Dendritic cell treated with granulocyte-macrophage colony-stimulating factor and Interleukin-4, amounts not matched to agents 40 ng/mL and 50 ng/mL, for 4 days (primary cell): Measurements from ENCODE around the gene DYNC1I1.

Source experiments
- H3K27ac Mint-ChIP-seq: one replicate; pipeline ENCODE4 v1.8.0; 2022; ENCODE audit warnings: mild to moderate bottlenecking, mixed read lengths
- H3K27me3 Mint-ChIP-seq: one replicate; pipeline ENCODE4 v1.8.0; 2022; ENCODE audit warnings: mild to moderate bottlenecking, mixed read lengths
- H3K36me3 Mint-ChIP-seq: one replicate; pipeline ENCODE4 v1.8.0; 2022; ENCODE audit warnings: low read depth, mixed read lengths
- H3K4me1 Mint-ChIP-seq: one replicate; pipeline ENCODE4 v1.8.0; 2022; ENCODE audit warnings: low read depth, mixed read lengths
- H3K4me3 Mint-ChIP-seq: one replicate; pipeline ENCODE4 v1.8.0; 2022; ENCODE audit warnings: mild to moderate bottlenecking, moderate library complexity, mixed read lengths
- H3K9me3 Mint-ChIP-seq: one replicate; pipeline ENCODE4 v1.8.0; 2022; ENCODE audit warnings: mixed read lengths
- intact Hi-C: fragments of 100-400 bp; cut with micrococcal nuclease; formaldehyde crosslinking; loops from one replicate; pipeline ENCODE4 v1.15.0; 2022

The DYNC1I1 gene

GRCh38 chr7:96026611-96027010 is 254.3 kb downstream of the DYNC1I1 start:
- H3K36me3 Mint-ChIP-seq: no peaks in the 10 kb centered on the region
- no peaks in the 10 kb centered on the region for H3K9me3 Mint-ChIP-seq
- H3K4me3 Mint-ChIP-seq: no peak overlapping the region
- H3K27ac Mint-ChIP-seq: no peak overlapping the region
- H3K4me1 Mint-ChIP-seq: no peaks in the 10 kb centered on the region
- intact Hi-C loops: no loop called here
- no peaks in the 10 kb centered on the region for H3K27me3 Mint-ChIP-seq

DNA sequence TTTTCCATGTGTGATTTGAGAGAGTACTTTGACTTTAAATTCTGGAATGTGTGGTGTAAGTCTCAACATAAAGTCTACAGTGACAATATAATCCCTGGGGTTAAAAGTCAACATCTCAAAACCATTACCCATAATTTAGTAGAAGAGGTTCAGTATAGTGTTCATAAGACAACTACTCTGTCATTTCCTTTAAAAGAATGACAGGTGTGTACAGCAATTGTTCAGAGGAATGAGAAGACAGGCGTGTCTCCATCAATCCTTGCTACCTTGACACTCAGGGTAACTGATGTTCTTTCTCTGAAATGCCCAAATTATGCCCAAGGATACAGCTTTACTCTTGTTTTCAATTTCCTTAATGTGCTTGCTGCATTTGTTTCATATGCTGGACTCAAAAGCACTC is 256.4 kb downstream of the DYNC1I1 start:
- H3K4me3 Mint-ChIP-seq: no peak overlapping the region
- no peak overlapping the region for H3K27ac Mint-ChIP-seq
- no peaks in the 10 kb centered on the region for H3K9me3 Mint-ChIP-seq
- intact Hi-C loops: no loop called here
- H3K4me1 Mint-ChIP-seq: no peaks in the 10 kb centered on the region
- no peaks in the 10 kb centered on the region for H3K27me3 Mint-ChIP-seq
- no peaks in the 10 kb centered on the region for H3K36me3 Mint-ChIP-seq

DNA sequence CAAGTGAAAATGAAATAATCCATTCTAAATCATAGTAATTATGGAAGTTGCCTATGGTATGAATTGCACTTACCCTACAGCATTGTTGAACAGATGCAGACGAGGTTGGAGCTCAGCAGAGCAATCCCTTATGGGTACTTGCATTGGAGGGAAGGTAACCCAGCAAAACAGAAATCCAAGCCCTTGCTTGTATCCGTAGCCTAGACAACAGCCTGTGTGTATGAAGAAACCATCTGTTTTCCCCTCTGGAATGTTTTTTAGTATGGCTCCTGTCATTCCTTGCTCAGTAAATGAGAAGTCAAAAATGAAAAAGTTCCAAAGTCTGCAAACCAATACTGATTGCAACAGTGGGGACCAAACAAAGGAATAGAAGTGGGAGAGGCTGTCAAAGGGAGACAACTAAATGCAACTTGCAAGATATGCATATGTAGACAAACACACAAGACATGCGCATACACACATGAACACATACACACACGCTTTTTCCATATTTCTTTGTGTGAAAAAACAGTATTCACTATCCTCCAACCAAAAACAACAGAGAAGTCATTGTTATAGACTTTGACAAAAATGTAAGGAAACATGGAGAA is 260.8 kb downstream of the DYNC1I1 start:
- Mint-ChIP-seq H3K4me1 (no peaks in the 10 kb centered on the region), H3K4me3 (no peak overlapping the region), H3K36me3 (no peaks in the 10 kb centered on the region), H3K27me3 (no peaks in the 10 kb centered on the region), H3K27ac (no peak overlapping the region), H3K9me3 (no peaks in the 10 kb centered on the region)
- intact Hi-C loops: no loop called here

DNA sequence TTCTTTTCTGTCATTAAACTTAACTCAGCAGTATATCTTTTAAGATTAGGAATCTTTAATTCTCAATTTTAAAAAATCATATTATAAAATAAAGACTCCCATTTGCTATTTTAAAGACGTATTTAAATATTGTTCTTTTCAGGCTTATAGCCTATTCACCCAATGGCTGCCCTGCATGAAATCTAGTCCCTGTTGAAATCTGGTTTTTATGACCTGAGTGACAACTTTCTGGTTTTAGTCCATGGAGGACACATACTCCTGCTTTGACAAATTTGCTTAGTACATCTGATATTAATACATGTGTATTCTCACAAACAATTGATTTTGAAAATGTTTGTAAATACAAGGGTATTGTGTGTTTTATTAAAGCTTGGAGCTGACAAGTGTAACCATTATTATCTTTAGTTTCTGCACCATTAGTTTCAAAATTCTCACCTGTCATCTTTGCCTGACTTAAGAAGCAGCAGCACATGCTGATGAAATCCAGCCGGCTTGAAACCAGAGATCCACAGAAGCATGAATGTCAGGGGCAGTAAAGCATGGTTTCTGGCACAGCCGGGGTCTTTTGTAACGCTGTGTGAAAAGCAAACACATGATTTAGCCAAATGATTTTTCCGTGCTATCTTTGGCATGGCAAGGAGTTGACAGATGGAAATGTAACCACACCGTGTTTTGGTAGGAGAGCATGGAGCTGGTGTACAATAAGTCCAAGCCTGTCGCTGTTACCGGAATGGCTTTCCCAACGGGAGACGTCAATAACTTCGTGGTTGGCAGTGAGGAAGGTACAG is 262.8 kb downstream of the DYNC1I1 start:
- H3K27me3 Mint-ChIP-seq: no peaks in the 10 kb centered on the region
- no peaks in the 10 kb centered on the region for H3K9me3 Mint-ChIP-seq
- H3K27ac Mint-ChIP-seq: no peak overlapping the region

DNA sequence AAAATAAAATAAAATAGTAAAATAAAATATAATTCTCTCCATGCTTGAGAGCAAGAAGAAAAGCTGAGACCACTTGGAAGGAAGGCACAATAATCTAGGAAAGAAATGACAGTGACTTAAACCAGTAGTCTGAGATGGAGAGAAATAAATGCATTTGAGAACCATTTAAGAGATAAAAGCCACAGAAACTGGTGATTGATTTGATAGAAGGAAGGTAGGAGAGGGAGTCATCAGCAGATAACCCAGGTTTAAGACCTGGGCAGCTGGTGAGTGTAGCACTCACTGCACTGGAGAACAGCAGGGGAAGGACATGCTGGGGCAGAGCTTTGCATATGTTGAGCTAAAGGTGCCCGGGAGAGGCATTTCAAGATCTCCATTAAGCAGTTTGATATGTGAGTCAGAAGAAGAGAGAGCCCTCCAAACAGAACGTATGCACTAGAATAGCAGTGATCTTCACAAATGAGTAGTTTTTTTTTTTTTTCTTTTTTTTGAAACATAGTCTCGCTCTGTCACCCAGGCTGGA is 268.0 kb downstream of the DYNC1I1 start:
- Mint-ChIP-seq H3K27ac (no peak overlapping the region), H3K27me3 (no peaks in the 10 kb centered on the region), H3K36me3 (no peaks in the 10 kb centered on the region), H3K4me3 (no peak overlapping the region), H3K9me3 (no peaks in the 10 kb centered on the region), H3K4me1 (no peaks in the 10 kb centered on the region)
- intact Hi-C loops: no loop called here

More for the DNA sequence above, 262.8 kb downstream of the DYNC1I1 start:
- H3K36me3 Mint-ChIP-seq: no peaks in the 10 kb centered on the region
- intact Hi-C loops: no loop called here
- H3K4me1 Mint-ChIP-seq: no peaks in the 10 kb centered on the region
- no peak overlapping the region for H3K4me3 Mint-ChIP-seq

DNA sequence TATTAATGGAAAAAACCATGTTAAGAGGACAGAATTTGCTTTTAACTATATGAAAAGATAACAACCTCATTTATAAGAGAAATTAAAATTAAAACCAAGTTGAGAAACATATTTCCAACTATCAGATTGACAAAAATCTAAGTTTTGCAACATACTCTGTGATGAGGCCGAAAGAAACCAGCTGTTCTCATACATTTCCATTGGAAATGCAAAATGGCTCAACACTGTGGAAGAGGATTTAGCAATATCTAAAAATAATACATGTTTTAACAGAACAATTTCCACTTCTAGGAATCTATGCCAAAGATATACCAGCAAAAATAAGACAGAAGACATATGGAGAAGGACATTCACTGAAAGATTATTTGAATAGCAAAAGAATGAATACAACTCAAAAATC is 268.8 kb downstream of the DYNC1I1 start:
- no peaks in the 10 kb centered on the region for H3K9me3 Mint-ChIP-seq
- H3K4me3 Mint-ChIP-seq: no peak overlapping the region
- H3K36me3 Mint-ChIP-seq: no peaks in the 10 kb centered on the region
- H3K27me3 Mint-ChIP-seq: no peaks in the 10 kb centered on the region
- H3K27ac Mint-ChIP-seq: no peak overlapping the region
- intact Hi-C loops: no loop called here
- H3K4me1 Mint-ChIP-seq: no peaks in the 10 kb centered on the region

- Mint-ChIP-seq H3K36me3 (no peaks in the 10 kb centered on the region), H3K27me3 (no peaks in the 10 kb centered on the region), H3K4me3 (no peak overlapping the region), H3K4me1 (no peaks in the 10 kb centered on the region), H3K27ac (no peak overlapping the region), H3K9me3 (no peaks in the 10 kb centered on the region)
- intact Hi-C loops: no loop called here
These were observed 272.8 kb downstream of the DYNC1I1 start for GRCh38 chr7:96045181-96045580.

- Mint-ChIP-seq H3K4me1 (no peaks in the 10 kb centered on the region), H3K27me3 (no peaks in the 10 kb centered on the region), H3K9me3 (no peaks in the 10 kb centered on the region), H3K27ac (no peak overlapping the region), H3K36me3 (no peaks in the 10 kb centered on the region), H3K4me3 (no peak overlapping the region)
- intact Hi-C loops: no loop called here
These were observed 273.6 kb downstream of the DYNC1I1 start for GRCh38 chr7:96045919-96046318.

GRCh38 chr7:96052289-96052688 is 279.9 kb downstream of the DYNC1I1 start:
- no peaks in the 10 kb centered on the region for H3K4me1 Mint-ChIP-seq
- H3K27ac Mint-ChIP-seq: no peak overlapping the region
- intact Hi-C loops: no loop called here
- H3K36me3 Mint-ChIP-seq: no peaks in the 10 kb centered on the region
- H3K4me3 Mint-ChIP-seq: no peak overlapping the region
- H3K9me3 Mint-ChIP-seq: no peaks in the 10 kb centered on the region
- no peaks in the 10 kb centered on the region for H3K27me3 Mint-ChIP-seq

DNA sequence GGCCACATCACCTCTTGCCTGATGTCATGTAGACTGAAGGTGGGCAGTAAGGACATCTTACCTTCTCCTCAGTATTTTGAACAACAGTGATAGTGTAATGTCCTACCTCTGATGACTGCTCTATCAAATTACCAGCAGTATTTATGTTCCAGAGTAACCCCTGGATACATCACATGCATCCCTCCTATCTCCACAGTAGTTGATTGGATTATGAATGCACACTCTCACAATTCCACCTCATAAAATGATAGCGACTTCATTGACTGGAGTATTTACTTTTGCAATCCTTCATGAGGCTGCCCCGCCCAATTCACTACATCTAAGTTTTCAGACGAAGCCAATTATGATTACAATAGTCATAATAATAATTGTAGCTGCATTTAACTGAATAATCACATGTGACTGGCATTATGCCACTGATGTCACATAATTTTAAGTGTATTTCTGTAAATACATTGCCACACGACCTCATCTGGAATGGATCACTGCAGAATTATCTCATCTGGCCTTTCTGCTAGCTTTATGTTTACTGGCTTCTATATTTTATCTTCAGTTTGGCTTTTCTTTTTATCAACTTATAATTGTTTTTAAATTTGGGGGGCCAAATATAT is 280.6 kb downstream of the DYNC1I1 start:
- intact Hi-C loops: no loop called here
- no peak overlapping the region for H3K4me3 Mint-ChIP-seq
- H3K36me3 Mint-ChIP-seq: no peaks in the 10 kb centered on the region
- no peaks in the 10 kb centered on the region for H3K4me1 Mint-ChIP-seq
- no peak overlapping the region for H3K27ac Mint-ChIP-seq
- no peaks in the 10 kb centered on the region for H3K9me3 Mint-ChIP-seq
- H3K27me3 Mint-ChIP-seq: no peaks in the 10 kb centered on the region

DNA sequence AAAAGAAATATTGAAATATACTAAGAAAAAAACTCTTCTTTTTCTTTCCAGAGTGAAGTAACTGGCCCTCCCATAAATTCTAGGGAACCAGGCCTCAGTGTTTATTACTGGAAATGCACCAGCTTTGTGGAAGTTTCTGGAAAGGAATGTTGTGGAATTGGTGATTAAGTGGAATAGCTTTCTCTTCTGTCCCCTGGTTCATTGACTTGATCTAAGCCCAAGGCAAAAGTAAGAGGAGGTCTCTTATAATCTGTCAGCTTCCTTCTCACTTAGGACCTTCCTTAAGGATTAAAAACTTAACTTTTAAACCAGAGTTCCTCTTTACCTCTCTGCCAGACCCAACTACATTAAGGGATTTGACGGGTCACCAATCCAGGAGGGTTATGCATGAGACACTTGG is 283.4 kb downstream of the DYNC1I1 start:
- H3K4me3 Mint-ChIP-seq: no peak overlapping the region
- H3K27me3 Mint-ChIP-seq: no peaks in the 10 kb centered on the region
- H3K4me1 Mint-ChIP-seq: no peaks in the 10 kb centered on the region
- no peaks in the 10 kb centered on the region for H3K36me3 Mint-ChIP-seq
- no peaks in the 10 kb centered on the region for H3K9me3 Mint-ChIP-seq
- H3K27ac Mint-ChIP-seq: no peak overlapping the region
- intact Hi-C loops: no loop called here

- no peak overlapping the region for H3K4me3 Mint-ChIP-seq
- H3K36me3 Mint-ChIP-seq: no peaks in the 10 kb centered on the region
- H3K27me3 Mint-ChIP-seq: no peaks in the 10 kb centered on the region
- no peak overlapping the region for H3K27ac Mint-ChIP-seq
- no peaks in the 10 kb centered on the region for H3K9me3 Mint-ChIP-seq
- intact Hi-C loops: no loop called here
- H3K4me1 Mint-ChIP-seq: no peaks in the 10 kb centered on the region
These were observed 286.7 kb downstream of the DYNC1I1 start for GRCh38 chr7:96059075-96059474.

DNA sequence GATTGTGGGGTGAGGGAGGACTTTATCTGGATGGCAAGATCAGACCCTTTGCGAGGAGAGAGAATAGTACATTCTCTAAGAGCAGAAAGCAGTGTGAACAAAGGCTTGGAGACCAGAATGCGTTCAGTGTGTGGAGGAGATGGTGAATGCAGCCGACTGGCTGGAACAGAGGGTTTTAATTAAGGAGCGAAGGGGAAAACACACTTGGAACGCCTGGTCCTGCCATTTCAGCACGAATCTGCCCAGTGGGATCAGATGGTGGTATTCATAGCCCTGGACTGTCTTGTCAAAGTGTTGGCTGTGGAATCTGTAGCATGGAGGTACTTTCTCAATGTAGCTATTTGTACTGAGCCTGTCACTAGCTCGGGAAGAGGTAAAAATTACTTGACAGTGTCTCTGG is 288.7 kb downstream of the DYNC1I1 start:
- no peaks in the 10 kb centered on the region for H3K9me3 Mint-ChIP-seq
- intact Hi-C loops: no loop called here
- no peaks in the 10 kb centered on the region for H3K36me3 Mint-ChIP-seq
- H3K4me1 Mint-ChIP-seq: no peaks in the 10 kb centered on the region
- no peak overlapping the region for H3K4me3 Mint-ChIP-seq
- no peaks in the 10 kb centered on the region for H3K27me3 Mint-ChIP-seq
- no peak overlapping the region for H3K27ac Mint-ChIP-seq

- Mint-ChIP-seq H3K9me3 (no peaks in the 10 kb centered on the region), H3K27me3 (no peaks in the 10 kb centered on the region), H3K36me3 (no peaks in the 10 kb centered on the region), H3K4me1 (no peaks in the 10 kb centered on the region), H3K4me3 (no peak overlapping the region), H3K27ac (no peak overlapping the region)
- intact Hi-C loops: no loop called here
These were observed 289.5 kb downstream of the DYNC1I1 start for GRCh38 chr7:96061844-96062243.
